ENCODE data around the gene SORT1.

The SORT1 gene

DNA sequence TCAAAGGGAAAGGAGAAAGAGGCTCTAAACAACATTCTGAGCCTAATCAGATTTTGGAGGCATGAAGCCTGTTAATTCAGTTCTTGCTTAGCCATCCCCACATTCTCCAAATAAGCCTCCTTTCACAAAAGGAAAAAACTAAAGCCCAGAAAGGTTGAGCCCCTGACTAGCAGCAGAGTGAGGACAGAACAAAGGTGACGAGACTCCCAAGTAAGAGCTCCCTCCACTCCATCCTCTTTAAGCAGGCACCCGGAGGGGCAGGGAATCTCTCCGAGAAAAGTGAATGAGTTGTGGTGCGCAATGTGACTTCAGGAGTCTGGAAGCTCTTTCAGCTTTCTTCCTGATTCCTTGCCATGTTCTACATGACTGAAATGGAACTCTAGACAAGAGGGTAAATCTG, 47.5 kb downstream of the SORT1 start:
- no peaks in the 10 kb centered on the region for H3K36me3 ChIP-seq
- no peaks in the 10 kb centered on the region for H3K9me3 ChIP-seq
- H3K4me1 ChIP-seq, result no peaks in the 10 kb centered on the region
- H3K4me3 ChIP-seq (ENCODE audit: low read depth, low read length), result no peak overlapping the region
- no peak for DNase-seq
- TF ChIP-seq, protein P1, sequence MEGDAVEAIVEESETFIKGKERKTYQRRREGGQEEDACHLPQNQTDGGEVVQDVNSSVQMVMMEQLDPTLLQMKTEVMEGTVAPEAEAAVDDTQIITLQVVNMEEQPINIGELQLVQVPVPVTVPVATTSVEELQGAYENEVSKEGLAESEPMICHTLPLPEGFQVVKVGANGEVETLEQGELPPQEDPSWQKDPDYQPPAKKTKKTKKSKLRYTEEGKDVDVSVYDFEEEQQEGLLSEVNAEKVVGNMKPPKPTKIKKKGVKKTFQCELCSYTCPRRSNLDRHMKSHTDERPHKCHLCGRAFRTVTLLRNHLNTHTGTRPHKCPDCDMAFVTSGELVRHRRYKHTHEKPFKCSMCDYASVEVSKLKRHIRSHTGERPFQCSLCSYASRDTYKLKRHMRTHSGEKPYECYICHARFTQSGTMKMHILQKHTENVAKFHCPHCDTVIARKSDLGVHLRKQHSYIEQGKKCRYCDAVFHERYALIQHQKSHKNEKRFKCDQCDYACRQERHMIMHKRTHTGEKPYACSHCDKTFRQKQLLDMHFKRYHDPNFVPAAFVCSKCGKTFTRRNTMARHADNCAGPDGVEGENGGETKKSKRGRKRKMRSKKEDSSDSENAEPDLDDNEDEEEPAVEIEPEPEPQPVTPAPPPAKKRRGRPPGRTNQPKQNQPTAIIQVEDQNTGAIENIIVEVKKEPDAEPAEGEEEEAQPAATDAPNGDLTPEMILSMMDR (IDR thresholded peaks at IDR 0.05; ENCODE audit: low read depth, low read length), result no peak
- no peaks in the 10 kb centered on the region for H3K27me3 ChIP-seq

GRCh38 chr1:109347511-109347910, 50.2 kb downstream of the SORT1 start:
- Histone ChIP-seq H3K27me3 (no peaks in the 10 kb centered on the region), H3K4me3 (ENCODE audit: low read depth, low read length) (no peak overlapping the region), H3K36me3 (no peaks in the 10 kb centered on the region; the same call in 1 of the 2 replicates), H3K4me1 (no peaks in the 10 kb centered on the region), H3K9me3 (no peaks in the 10 kb centered on the region)
- no peak for DNase-seq
- TF ChIP-seq, protein P1 (IDR thresholded peaks at IDR 0.05; ENCODE audit: low read depth, low read length), result no peak

- DNase-seq, result no peak
- Histone ChIP-seq H3K9me3 (no peaks in the 10 kb centered on the region), H3K27me3 (no peaks in the 10 kb centered on the region), H3K4me1 (no peaks in the 10 kb centered on the region), H3K36me3 (peaks cover 3% of the 10 kb centered on the region), H3K4me3 (ENCODE audit: low read depth, low read length) (no peak overlapping the region)
- TF ChIP-seq, protein P1 (IDR thresholded peaks at IDR 0.05; ENCODE audit: low read depth, low read length), result no peak
These were observed 55.5 kb downstream of the SORT1 start for GRCh38 chr1:109341944-109342930.

DNA sequence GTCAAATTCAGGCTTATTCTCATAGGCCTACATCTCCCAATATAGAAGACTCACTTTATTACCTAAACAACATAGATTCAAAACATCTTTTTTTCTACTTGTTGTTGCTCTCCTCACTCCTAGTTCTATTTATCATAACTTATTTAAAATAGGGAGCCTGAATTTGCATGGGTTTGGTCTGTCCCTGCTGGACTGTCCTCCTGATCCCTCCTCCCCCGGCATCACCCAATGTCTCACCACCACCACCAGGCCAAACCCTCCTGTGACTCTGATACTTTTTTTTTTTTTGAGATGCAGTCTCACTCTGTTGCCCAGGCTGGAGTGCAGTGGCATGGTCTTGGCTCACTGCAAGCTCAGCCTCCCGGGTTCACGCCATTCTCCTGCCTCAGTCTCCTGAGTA, 59.1 kb downstream of the SORT1 start:
- H3K4me1 ChIP-seq, result no peaks in the 10 kb centered on the region
- no peak for DNase-seq
- H3K9me3 ChIP-seq, result no peaks in the 10 kb centered on the region
- TF ChIP-seq, protein P1 (IDR thresholded peaks at IDR 0.05; ENCODE audit: low read depth, low read length), result no peak
- no peaks in the 10 kb centered on the region for H3K27me3 ChIP-seq
- H3K4me3 ChIP-seq (ENCODE audit: low read depth, low read length), result no peak overlapping the region
- H3K36me3 ChIP-seq, result peaks cover 3% of the 10 kb centered on the region

DNA sequence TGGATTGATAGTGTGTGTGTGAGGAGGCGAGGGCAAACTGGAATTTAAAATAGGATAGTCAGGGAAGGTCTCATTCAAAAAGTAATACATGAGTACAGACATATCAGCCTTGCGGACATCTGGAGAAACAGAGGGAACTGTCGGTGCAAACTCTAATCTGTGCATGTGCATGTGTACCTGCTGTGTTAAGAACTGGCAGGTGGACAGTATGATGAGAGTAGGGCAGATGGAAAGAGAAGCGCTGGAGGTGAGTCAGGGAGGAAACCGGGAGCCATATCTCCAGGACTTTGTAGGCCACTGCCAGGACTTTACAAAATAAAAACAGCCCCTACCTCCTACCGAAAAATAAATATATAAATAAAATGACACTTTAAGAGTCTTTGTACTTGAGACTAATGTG, 59.6 kb downstream of the SORT1 start:
- TF ChIP-seq, protein P1 (IDR thresholded peaks at IDR 0.05; ENCODE audit: low read depth, low read length), result no peak
- H3K27me3 ChIP-seq, result no peaks in the 10 kb centered on the region
- DNase-seq, result no peak
- no peaks in the 10 kb centered on the region for H3K4me1 ChIP-seq
- H3K36me3 ChIP-seq, result peaks cover 5% of the 10 kb centered on the region
- no peaks in the 10 kb centered on the region for H3K9me3 ChIP-seq
- H3K4me3 ChIP-seq (ENCODE audit: low read depth, low read length), result no peak overlapping the region

DNA sequence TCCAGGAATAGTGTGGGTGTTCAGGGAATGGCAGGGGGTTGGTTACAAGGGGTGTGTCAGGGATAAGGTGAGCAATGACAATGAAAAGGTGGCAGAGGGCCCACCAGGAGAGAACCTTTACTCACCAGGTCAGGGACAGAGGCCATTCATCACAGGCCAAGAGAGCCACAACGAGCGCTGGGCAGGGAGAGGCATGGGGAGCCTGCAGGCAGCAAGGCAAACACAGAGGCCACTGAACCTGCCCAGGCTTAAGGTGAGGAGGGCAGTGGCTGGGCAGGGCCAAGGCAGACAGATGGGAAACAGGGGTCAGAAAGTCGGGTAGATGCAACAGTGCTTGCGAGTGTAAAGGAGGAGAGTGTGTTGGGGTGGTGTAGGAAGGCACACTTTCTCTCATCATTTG, 62.6 kb downstream of the SORT1 start:
- H3K36me3 ChIP-seq, result peaks cover 11% of the 10 kb centered on the region
- no peak for DNase-seq
- H3K9me3 ChIP-seq, result no peaks in the 10 kb centered on the region
- H3K27me3 ChIP-seq, result no peaks in the 10 kb centered on the region
- no peaks in the 10 kb centered on the region for H3K4me1 ChIP-seq
- H3K4me3 ChIP-seq (ENCODE audit: low read depth, low read length), result no peak overlapping the region
- TF ChIP-seq, protein P1 (IDR thresholded peaks at IDR 0.05; ENCODE audit: low read depth, low read length), result no peak
